ENCODE data around the gene SELL. TPM values are rescaled to one million over a fixed set of nuclear protein-coding genes. Genes with fewer than 3 reads are reported as not detected.

SELL gene
- total RNA-seq, 1 experiment from 2014 or later: 6.2 TPM

GRCh38 chr1:169682071-169682470, 29.3 kb downstream of the SELL start:
- TF ChIP-seq CTCF (IDR thresholded peaks at IDR 0.05; ENCODE audit: unreplicated experiment): no peak
- no peak for DNase-seq
- BruUV-seq (replicated peaks): no TSS peak
- Mint-ChIP-seq H3K4me3 (ENCODE audit: low read depth, unreplicated experiment) (no peak overlapping the region), H3K27me3 (ENCODE audit: unreplicated experiment) (no peaks in the 10 kb centered on the region), H3K4me1 (ENCODE audit: low read depth, unreplicated experiment) (peaks cover 22% of the 10 kb centered on the region), H3K27ac (ENCODE audit: unreplicated experiment) (no peak overlapping the region), H3K36me3 (ENCODE audit: insufficient read depth, unreplicated experiment) (peaks cover under 1% of the 10 kb centered on the region), H3K9me3 (ENCODE audit: low read depth, unreplicated experiment) (no peaks in the 10 kb centered on the region)
- intact Hi-C loops (cut with micrococcal nuclease; ENCODE audit: unreplicated experiment): no loop called here
- CTCF ChIA-PET: interaction anchor here (0.6 to 1.1 kb wide), 6 partner anchors 8 to 1271 kb away, joined by 3 read pairs; no protein-coding TSS in a partner anchor

DNA sequence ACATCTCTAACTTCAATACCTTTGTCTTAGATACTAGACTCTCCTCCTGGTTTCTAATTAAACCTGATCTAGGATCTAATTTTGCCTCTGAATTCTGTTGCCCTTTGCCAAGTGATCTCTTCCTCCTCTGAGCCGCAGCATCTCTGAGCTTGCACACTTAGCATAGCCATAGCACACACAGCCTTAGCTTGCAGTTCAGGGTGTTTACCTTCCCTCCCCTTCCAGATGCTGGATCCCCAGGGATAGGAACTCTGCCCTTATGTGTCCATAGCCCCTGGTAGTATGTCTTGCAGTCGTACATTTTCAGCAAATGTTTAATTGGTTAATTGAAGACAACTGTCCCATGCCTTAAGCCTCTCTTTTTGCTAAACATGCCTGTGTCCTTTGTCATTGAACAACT, 30.3 kb downstream of the SELL start:
- Mint-ChIP-seq H3K27me3 (ENCODE audit: unreplicated experiment) (no peaks in the 10 kb centered on the region), H3K27ac (ENCODE audit: unreplicated experiment) (peak overlapping the region; percentile 8), H3K36me3 (ENCODE audit: insufficient read depth, unreplicated experiment) (peaks cover 9% of the 10 kb centered on the region), H3K4me1 (ENCODE audit: low read depth, unreplicated experiment) (peaks cover 32% of the 10 kb centered on the region), H3K4me3 (ENCODE audit: low read depth, unreplicated experiment) (no peak overlapping the region), H3K9me3 (ENCODE audit: low read depth, unreplicated experiment) (no peaks in the 10 kb centered on the region)
- no TSS peak for BruUV-seq (replicated peaks)
- CTCF ChIA-PET: interaction anchor here (0.7 to 1.1 kb wide), 5 partner anchors 9 to 55 kb away, joined by 3 read pairs; no protein-coding TSS in a partner anchor
- intact Hi-C loops (cut with micrococcal nuclease; ENCODE audit: unreplicated experiment): loop anchor here (1.0 kb wide), 1 partner anchor 13 kb away; no protein-coding TSS in a partner anchor
- no peak for DNase-seq
- no peak for TF ChIP-seq CTCF (IDR thresholded peaks at IDR 0.05; ENCODE audit: unreplicated experiment)

- Mint-ChIP-seq H3K9me3 (ENCODE audit: low read depth, unreplicated experiment) (no peaks in the 10 kb centered on the region), H3K27me3 (ENCODE audit: unreplicated experiment) (no peaks in the 10 kb centered on the region), H3K27ac (ENCODE audit: unreplicated experiment) (peak overlapping the region; percentile 8), H3K4me3 (ENCODE audit: low read depth, unreplicated experiment) (no peak overlapping the region), H3K36me3 (ENCODE audit: insufficient read depth, unreplicated experiment) (peaks cover 16% of the 10 kb centered on the region), H3K4me1 (ENCODE audit: low read depth, unreplicated experiment) (peaks cover 38% of the 10 kb centered on the region)
- no TSS peak for BruUV-seq (replicated peaks)
- TF ChIP-seq CTCF (IDR thresholded peaks at IDR 0.05; ENCODE audit: unreplicated experiment): no peak
- CTCF ChIA-PET: interaction anchor here (0.7 kb wide), 1 partner anchor 10 kb away, joined by 3 read pairs; no protein-coding TSS in a partner anchor
- no peak for DNase-seq
- intact Hi-C loops (cut with micrococcal nuclease; ENCODE audit: unreplicated experiment): loop anchor here (1.0 kb wide), 1 partner anchor 14 kb away; no protein-coding TSS in a partner anchor
Measured at GRCh38 chr1:169680377-169681019, 30.9 kb downstream of the SELL start.

GRCh38 chr1:169679692-169680091, 31.7 kb downstream of the SELL start:
- peaks cover 16% of the 10 kb centered on the region for H3K36me3 Mint-ChIP-seq (ENCODE audit: insufficient read depth, unreplicated experiment)
- no peaks in the 10 kb centered on the region for H3K27me3 Mint-ChIP-seq (ENCODE audit: unreplicated experiment)
- DNase-seq: no peak
- no peak overlapping the region for H3K27ac Mint-ChIP-seq (ENCODE audit: unreplicated experiment)
- no peak overlapping the region for H3K4me3 Mint-ChIP-seq (ENCODE audit: low read depth, unreplicated experiment)
- TF ChIP-seq CTCF (IDR thresholded peaks at IDR 0.05; ENCODE audit: unreplicated experiment): no peak
- intact Hi-C loops (cut with micrococcal nuclease; ENCODE audit: unreplicated experiment): no loop called here
- no TSS peak for BruUV-seq (replicated peaks)
- H3K9me3 Mint-ChIP-seq (ENCODE audit: low read depth, unreplicated experiment): no peaks in the 10 kb centered on the region
- peaks cover 46% of the 10 kb centered on the region for H3K4me1 Mint-ChIP-seq (ENCODE audit: low read depth, unreplicated experiment)
- CTCF ChIA-PET: no interaction called here

All from Calu3 (cell line).